GM18505 (cell line): ENCODE data around the gene PAX5.

Experiments
- ATAC-seq: cut with Tn5 transposase; IDR thresholded peaks from one replicate; pipeline ENCODE4 v1.9.1; 2021; ENCODE audit not compliant: unreplicated experiment
- POLR2A ChIP-seq: IDR thresholded peaks from 4 replicates; pipeline ENCODE4 v1.6.1; 2011; ENCODE audit warnings: borderline replicate concordance; ENCODE audit not compliant: insufficient read depth, insufficient read length; ENCODE audit errors: extremely low read depth

The PAX5 gene

DNA sequence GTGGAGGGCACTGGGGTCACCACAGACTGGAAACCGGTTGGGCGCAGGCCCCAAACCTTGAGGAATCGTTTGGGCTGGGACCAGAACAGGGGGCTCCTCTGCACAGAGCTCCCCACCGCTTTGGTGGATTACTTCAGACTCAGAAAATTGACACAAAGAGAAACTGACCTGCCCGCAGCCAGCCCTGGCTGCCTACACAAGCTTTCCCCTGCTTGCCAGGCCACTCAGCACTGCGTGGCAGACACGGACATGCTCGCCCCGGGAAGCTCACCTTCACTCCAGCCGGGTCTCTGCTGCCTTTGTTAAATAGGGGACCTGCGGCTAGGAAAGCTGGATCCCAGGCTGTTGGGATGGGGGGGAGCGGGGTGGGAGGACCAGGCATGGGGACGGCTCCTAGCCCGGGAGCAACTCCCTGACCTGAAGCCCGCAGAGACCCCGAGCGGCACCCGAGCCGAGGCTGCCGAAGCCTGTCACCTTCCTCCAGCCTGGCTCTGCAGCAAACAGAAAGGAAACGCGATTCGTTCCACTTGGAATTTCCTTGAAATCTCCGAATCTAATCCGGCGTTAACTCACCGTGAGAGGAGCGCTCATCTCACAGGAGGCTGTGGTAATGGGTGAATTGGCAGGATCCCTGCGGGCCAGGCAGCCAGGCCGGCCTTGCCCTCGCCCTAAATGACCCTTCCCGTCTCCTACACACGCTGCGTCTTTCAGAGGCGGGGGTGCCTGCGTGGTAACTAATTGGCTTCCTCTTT lies 8.8 kb downstream of the PAX5 start:
- peak; percentile 63 for TF ChIP-seq POLR2A
- ATAC-seq = no peak

DNA sequence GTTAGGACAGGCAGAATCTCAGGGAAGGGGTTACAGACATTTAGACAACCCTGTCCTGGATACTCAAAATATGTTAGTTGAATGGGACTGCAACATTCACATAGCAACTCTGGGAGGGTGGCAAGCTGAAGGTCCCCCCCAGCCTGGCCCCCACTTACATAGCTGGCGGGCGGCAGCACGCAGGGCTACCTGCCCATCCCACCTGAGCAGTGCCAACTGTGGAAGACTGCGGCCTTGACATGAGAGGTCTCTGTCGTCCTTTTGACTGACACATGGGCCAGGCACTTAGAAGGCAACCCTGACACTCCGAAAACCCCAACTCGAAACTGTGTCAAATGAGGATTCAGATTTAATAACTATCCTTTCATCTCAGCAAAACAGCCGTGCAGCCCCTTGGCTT lies 16.5 kb downstream of the PAX5 start:
- TF ChIP-seq POLR2A = no peak
- ATAC-seq = no peak

DNA sequence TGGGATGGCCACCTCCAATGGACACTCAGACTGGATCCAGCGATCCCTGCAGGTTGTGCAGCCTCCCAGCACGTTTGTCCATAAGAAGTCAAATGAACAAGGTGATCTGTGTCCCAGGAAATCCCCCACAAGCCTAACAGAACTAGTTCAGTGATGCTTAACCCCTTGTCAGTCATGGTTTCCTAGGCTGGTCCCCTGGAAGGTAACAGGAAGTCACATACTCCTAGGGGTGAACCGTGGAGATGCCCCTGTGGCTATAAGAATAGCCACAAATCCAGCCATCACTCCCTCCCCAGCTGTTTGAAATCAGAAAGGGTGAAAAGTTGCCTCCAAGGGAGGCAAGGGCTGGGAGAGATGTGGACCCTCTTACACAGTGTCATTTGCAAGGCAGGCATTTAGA lies 22.5 kb downstream of the PAX5 start:
- no peak for ATAC-seq
- TF ChIP-seq POLR2A = no peak

DNA sequence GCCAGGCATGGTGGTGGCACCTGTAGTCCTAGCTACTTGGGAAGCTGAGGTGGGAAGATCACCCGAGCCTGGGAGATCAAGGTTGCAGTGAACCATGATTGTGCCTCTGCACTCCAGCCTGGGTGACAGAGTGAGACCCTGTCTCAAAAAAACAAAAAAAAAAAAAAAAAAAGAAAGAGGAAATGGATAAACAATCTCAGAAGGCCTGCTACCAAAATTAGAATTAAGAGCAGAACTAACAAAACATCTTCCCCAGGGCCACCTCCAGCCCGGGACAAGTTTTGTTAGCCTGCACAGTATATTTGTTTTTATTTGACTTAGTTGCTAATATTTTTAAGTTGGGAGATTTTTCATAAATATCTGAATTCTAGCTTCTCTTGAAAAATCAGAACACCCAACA lies 23.1 kb downstream of the PAX5 start:
- no peak for ATAC-seq
- no peak for TF ChIP-seq POLR2A

DNA sequence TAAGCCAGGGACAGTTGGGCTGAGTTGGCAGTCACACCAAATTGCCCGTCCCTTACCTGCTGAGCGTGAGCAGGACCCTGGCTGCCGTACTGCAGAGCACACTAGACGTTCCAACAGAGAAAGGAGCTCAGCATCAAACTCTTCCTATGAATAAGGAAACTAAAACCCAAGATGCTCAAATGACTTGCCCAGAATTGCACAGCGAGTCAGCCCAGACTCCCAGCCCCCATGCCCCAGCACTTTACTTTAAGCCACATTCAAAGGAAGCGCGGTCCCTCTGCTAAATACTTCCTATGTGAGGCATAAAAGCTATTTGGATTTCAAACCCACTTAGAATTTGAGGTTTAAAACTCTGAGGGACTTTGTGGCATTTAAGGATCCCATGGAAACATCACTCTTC lies 23.9 kb downstream of the PAX5 start:
- peak; percentile 36 for TF ChIP-seq POLR2A

DNA sequence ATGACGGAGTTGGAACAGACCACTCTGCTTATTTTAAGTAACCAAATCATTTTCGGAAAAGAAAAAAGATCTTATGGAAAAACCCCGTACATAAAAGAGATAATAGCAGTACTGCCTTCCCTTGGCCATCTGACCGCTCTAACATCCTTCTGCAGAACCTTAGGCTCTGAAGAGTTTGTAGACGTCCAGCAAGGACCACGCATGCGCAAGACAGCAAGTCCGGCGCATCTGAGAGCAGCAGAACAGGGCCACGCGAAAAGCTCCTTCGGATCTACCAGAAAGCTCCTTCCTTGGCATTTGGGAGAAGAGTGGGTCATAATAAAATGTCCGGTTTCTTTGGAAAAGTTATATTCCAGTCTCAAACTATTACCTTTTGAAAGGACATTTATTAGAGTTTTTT lies 26.8 kb downstream of the PAX5 start:
- no peak for ATAC-seq
- no peak for TF ChIP-seq POLR2A

More for the DNA sequence above, 23.9 kb downstream of the PAX5 start:
- peak; percentile 30 for ATAC-seq

DNA sequence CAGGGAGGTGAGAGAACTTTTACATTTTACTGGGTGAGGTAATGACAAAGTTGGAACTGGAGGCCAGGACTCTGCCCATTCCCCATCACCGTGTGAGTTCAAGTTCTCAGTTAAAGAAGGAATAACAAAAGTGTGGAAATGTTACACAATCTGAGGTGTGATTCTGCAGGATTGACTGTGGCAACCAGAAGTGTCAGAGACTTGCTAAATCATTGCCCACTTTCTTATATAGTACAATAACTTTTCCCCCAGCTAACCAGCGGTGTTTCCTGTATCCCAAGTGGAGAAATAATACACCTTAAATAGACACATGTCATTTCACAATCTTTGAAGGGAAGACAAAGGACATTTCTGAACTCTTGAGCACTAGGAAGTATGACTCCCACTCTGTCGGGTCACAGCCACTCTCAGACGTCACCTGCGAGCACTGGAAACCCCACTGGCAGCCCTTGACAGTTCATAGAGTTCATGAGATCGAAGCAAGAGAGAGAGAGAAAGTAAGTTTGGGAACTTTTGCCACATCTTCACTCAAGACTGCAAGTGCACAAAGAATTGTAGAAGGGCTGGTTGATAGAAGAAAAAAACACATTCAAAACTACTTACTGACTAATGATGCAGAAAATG lies 28.4 kb downstream of the PAX5 start:
- peak; percentile 21 for TF ChIP-seq POLR2A
- no peak for ATAC-seq

DNA sequence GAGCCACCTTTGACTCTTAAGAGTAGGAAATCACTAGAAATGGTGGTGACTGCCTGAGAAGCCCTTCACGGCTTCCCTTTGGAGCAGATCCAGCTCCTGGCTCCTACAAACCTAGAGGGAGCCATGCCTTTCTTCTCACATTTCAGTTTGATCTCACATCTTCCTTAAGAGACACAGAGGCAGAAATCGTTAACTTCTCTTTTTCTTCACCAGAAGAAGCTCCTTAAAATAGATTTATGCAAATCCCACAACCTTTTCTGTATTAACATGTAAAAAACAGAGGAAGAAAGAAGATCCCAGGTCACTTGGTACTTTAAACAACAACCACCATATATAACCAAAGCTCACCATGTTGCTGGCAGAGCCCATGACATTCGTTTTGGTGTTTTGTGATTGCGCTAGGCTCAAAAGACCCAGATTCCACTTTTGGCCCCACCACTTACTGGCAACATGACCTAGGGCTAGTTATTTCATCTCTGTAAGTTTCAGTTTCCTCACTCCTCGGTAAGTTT lies 29.6 kb downstream of the PAX5 start:
- peak; percentile 52 for TF ChIP-seq POLR2A
- ATAC-seq = peak; percentile 32

DNA sequence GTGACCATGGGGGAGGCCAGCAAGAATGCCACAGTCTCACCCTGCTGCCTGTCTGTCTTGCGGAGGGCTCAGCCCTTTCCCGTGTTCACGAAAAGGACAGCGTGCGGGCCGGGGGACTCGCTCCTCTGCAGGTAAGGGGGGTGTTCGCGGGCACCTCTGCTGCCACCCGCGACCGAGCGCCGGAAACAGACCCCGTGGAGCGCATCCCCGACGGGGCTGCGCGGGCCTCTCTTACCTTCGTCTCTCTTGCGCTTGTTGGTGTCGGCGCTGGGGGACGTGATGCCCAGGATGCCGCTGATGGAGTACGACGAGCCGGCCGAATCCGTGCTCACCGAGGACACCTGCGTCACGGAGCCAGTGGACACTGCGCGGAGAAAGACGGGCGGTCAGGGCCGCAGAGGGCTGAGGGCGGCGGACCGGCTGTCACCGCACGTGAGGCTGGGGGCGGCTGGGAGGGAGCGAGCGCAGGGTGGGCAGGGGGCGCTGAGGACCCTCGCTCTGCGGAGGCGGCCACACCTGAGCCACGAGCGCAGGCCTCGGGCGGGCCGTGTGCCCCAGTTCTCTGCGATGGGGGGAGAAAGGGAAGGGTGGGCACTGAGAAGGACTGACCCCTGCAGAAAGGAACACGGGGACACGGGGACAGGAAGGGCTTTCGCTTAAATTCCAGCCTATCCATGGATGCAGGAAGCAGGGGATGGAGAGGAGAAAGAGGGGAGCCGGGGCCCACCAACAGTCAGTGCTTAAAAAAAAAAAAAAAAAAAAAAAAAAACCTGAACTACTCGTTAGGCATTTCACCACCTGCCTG lies 31.5 kb downstream of the PAX5 start:
- no peak for ATAC-seq
- TF ChIP-seq POLR2A = no peak

DNA sequence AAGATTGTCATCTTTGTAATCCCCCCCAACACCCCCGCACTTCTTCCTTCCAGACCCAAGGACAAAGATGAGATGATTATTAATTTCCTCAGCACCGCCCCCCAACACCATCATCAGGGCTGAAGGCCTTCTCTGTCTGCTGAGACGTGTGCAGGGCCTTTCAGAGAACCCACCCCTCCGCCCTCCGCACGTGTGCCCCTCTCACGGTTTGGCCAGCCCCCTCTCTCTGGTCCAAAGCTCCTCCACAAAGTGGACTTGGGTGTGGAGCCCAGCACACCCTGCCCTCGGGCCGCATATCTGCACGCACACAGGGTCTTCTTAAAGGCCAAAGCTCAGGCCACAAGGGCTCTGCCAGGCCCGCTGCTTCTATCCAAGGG lies 32.0 kb downstream of the PAX5 start:
- no peak for TF ChIP-seq POLR2A
- no peak for ATAC-seq

DNA sequence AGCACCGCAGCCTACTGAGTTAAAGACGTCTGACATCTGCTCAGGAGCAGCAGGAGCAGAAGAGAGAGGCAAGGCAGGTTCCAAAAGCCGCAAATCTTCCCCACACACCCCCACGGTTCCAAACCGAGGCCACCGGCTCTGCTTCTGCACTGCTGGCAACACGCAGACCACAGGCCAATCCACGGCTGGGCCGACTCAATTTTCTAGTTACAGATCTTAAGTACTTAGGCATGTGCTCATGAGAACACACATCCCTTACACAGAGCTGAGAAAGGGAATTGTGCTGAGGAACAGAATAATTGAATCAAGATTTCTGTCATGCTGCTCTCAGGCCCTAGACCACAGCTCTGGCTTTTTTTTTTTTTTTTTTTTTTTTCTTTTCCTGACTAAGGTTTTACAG lies 32.6 kb downstream of the PAX5 start:
- no peak for TF ChIP-seq POLR2A
- no peak for ATAC-seq

DNA sequence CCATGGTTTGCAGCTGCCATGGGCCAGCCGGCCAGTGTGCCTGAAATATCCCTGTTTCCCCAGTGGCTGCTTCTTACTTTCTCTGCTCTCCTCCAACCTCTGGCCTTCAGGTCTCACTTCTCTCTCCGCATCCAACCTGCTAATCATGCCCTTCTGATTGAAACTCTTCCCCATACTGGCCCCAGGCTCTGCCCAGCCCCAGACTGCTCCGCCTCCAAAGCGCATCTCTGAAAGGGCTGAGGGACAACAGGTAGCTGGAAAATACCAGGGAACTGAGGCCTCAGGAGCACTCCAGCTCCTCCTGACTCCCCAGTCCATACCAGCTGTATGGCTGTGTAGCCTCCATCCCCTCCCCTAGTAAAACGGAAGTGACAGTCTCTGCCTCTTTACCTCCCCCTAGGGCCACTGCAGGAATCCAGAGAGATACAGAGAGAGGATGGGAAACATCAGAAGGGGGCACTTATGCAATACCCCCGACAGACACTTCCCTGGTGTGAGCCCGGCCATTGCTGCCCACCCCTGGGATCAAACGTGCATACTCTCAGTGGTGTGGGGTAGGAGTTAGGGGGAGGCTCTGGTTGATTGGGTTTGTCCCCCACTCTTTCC lies 34.2 kb downstream of the PAX5 start:
- ATAC-seq = no peak
- no peak for TF ChIP-seq POLR2A

DNA sequence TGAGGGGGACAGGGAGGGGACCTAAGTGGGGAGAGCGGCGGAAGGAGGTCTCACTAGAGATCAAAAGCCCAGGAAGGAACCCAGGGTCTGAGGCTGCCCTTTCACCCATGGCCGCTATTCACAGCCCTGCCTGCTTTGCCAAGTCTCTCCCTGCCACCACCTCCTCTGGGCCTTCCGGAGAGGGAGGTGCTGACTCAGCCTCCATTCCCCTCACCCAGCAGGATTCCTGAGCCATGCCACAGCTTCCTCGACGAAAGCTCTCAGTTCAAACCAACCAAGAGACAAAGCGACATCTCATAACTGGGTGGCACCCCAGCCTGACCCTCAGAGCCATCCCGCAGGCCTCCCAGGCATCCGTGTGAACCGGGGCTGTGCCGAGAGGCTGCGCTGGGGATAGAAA lies 36.7 kb downstream of the PAX5 start:
- no peak for TF ChIP-seq POLR2A

DNA sequence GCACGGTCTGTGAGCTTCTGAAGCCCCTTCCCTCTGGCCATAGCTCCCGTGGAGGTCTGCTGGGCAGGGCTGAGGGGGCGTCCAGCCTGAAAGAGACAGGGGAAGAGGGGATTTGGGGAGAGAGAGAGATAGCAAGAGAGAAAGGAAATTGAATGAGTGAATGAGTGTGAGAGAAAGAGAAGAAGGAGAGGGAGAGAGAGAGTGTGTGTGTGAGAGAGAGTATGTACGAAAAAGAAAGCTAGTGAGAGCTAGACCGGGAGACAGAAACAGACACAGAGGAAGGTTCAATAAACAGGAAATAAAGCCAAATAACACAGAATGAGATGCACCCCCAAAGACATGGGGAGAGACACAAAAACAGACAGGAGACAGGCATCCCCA lies 37.4 kb downstream of the PAX5 start:
- ATAC-seq = no peak
- no peak for TF ChIP-seq POLR2A

More for the DNA sequence above, 36.7 kb downstream of the PAX5 start:
- ATAC-seq = no peak
